VCaP (cell line): Measurements from ENCODE around the gene HOMEZ.
"Not testable (repeated sequence)": the region's sequence is repeated elsewhere in the genome, so short reads cannot be mapped to it uniquely, and the experiment has no call there.

Source experiments
- H3K27ac ChIP-seq: fragments of 450-650 bp; 2 replicates; pipeline ENCODE4 v1.5.1; 2017
- TF ChIP-seq, protein P1 (sequence below): fragments of 450-650 bp; conservative IDR thresholded peaks from 2 replicates; pipeline ENCODE4 v1.5.1; 2017; ENCODE audit warnings: mild to moderate bottlenecking, moderate library complexity

Gene HOMEZ

DNA sequence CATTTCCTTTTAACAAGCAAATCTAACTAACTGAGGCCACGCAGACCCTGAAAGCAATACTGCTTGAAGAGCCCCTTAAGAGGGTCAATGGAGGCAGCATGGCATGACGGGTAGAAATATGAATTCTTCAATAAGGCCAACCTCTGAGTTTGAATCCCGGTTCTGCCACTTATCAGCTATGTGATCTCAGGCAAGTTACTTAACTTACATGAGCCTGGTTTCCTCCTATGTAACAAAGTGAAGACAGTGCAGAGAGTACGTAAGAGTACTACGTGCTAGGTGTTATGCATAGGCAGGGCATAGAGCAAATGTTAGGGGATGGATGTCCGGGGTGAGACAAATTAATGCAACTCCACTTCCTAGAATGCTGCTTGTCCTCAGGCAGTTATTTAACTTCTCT lies 4.7 kb downstream of the HOMEZ start:
- H3K27ac ChIP-seq, result no peak overlapping the region
- TF ChIP-seq, protein P1, sequence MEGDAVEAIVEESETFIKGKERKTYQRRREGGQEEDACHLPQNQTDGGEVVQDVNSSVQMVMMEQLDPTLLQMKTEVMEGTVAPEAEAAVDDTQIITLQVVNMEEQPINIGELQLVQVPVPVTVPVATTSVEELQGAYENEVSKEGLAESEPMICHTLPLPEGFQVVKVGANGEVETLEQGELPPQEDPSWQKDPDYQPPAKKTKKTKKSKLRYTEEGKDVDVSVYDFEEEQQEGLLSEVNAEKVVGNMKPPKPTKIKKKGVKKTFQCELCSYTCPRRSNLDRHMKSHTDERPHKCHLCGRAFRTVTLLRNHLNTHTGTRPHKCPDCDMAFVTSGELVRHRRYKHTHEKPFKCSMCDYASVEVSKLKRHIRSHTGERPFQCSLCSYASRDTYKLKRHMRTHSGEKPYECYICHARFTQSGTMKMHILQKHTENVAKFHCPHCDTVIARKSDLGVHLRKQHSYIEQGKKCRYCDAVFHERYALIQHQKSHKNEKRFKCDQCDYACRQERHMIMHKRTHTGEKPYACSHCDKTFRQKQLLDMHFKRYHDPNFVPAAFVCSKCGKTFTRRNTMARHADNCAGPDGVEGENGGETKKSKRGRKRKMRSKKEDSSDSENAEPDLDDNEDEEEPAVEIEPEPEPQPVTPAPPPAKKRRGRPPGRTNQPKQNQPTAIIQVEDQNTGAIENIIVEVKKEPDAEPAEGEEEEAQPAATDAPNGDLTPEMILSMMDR, result no peak

DNA sequence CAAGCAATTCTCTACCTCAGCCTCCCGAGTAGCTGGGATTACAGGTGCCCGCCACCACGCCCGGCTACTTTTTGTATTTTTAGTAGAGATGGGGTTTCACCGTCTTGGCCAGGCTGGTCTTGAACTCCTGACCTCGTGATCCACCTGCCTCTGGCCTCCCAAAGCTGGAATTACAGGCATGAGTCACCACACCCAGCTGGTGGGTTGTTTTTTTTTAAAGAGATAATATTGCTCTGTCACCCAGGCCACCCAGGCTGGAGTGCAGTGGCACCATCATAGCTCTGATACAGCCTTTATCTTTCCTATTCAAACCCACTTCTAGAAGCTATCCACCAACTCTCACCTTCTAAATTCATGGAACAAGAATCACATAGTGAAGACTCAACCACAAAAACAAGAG lies 8.0 kb downstream of the HOMEZ start:
- H3K27ac ChIP-seq, result not testable (repeated sequence)

GRCh38 chr14:23277189-23277588 lies 8.7 kb downstream of the HOMEZ start:
- TF ChIP-seq, protein P1, result no peak
- H3K27ac ChIP-seq, result no peak overlapping the region

GRCh38 chr14:23275412-23275811 lies 10.5 kb downstream of the HOMEZ start:
- TF ChIP-seq, protein P1, result no peak
- H3K27ac ChIP-seq, result no peak overlapping the region

DNA sequence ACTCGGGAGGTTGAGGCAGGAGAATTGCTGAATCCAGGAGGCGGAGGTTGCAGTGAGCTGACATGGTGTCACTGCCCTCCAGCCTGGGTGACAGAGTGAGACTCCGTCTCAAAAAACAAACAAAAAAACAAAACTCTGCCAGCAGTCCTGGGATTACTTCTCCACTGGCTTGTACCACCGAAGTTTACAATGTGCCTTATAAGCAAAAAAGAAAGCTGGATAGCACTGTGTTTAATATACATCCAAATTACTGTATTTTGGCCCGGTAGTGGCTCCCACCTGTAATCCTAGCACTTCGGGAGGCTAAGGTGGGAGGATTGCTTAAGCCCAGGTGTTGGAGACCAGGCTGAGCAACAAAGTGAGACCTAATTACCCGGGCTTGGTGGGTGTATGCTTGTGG lies 16.7 kb downstream of the HOMEZ start:
- TF ChIP-seq, protein P1, result no peak
- H3K27ac ChIP-seq, result no peak overlapping the region

GRCh38 chr14:23260849-23261248 lies 25.1 kb downstream of the HOMEZ start:
- not testable (repeated sequence) for H3K27ac ChIP-seq

DNA sequence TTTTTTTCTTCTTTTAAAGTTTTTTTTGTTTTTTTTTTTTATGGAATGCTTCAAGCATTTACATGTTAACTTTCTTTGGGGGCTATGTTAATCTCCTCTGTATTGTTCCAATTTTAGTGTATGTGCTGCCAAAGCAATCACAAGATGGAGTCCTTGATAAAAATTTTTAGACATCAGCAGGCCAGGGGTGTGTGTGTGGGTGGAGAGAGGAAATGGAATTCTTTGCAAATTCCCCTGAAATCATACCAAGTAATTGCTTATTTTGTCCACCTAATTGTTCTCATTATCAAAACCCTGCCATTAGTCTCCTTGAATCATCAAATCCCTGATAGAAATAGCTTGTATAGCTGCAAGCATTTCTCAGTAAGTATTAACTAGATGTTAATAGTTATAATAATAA lies 26.5 kb downstream of the HOMEZ start:
- H3K27ac ChIP-seq, result no peak overlapping the region
- TF ChIP-seq, protein P1, result no peak

DNA sequence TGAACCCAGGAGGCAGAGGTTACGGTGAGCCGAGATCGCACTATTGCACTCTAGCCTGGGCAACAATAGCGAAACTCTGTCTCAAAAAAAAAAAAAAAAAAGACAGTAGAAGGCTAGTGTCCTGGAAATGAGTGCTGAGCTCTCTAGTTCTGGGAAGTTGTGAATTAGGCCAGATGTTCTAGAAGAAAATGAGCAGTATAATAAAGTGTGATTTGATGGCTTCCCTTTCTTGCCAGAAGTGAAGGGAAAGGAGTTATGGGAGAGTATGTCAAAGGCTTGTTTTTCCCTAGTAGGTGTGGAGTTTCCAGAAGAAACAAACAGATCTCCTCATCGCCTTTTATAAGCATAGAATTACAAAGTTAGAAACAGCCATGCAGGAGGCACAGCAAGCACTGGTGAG lies 27.7 kb downstream of the HOMEZ start:
- TF ChIP-seq, protein P1, result no peak
- H3K27ac ChIP-seq, result no peak overlapping the region
